H1 (cell line): ENCODE measurements around the gene CAMK2B. TPM values are rescaled to one million over a fixed set of nuclear protein-coding genes. Genes with fewer than 3 reads are reported as not detected.

Experiments used
- CTCF ChIA-PET: fragments of 300-600 bp; sonication (Branson Sonifier 250); formaldehyde crosslinking; loops from one replicate; lab custom pipeline; 2021; ENCODE audit not compliant: partially characterized antibody; lab: Charles Lee
- POLR2A ChIA-PET: fragments of 300-600 bp; sonication (Branson Sonifier 250); formaldehyde crosslinking; loops from one replicate; lab custom pipeline; 2021; ENCODE audit warnings: inconsistent platforms; ENCODE audit not compliant: partially characterized antibody; lab: Charles Lee
- DNase-seq, 2 experiments: peaks; one replicate each; pipeline versions ENCODE4 v3.0.0 to v3.0.0-alpha.2; 2010 to 2022; ENCODE audit warnings: low spot score in 2 of 2, low read depth in 1 of 2, mixed read lengths in 1 of 2
- FAIRE-seq: peaks from 2 replicates; lab custom pipeline; 2011; peaks lifted over from hg19 to GRCh38; lab: Jason Lieb, UNC
- H2AFZ ChIP-seq: 2 replicates; pipeline ENCODE4 v1.8.1; 2012; ENCODE audit warnings: low read length, inconsistent platforms
- H2AK5ac ChIP-seq: 2 replicates; pipeline ENCODE4 v1.6.1; 2013; ENCODE audit warnings: low read depth, low read length
- H2BK120ac ChIP-seq: replicated peaks from 2 replicates; pipeline ENCODE3; 2013; ENCODE audit warnings: low read depth, low read length, inconsistent platforms
- H2BK12ac ChIP-seq: 2 replicates; pipeline ENCODE4 v1.6.1; 2013; ENCODE audit warnings: low read depth, low read length
- H2BK15ac ChIP-seq: 2 replicates; pipeline ENCODE4 v1.6.1; 2013; ENCODE audit warnings: low read length
- H2BK20ac ChIP-seq: 2 replicates; pipeline ENCODE4 v1.6.1; 2013; ENCODE audit warnings: low read length
- H2BK5ac ChIP-seq: 2 replicates; pipeline ENCODE4 v1.6.1; 2013; ENCODE audit warnings: low read depth, low read length
- H3K14ac ChIP-seq: 2 replicates; pipeline ENCODE4 v1.6.1; 2013; ENCODE audit warnings: inconsistent platforms; ENCODE audit not compliant: insufficient read length
- H3K18ac ChIP-seq: 2 replicates; pipeline ENCODE4 v1.6.1; 2013; ENCODE audit warnings: low read length; ENCODE audit errors: extremely low read depth
- H3K23ac ChIP-seq: 2 replicates; pipeline ENCODE4 v1.6.1; 2013; ENCODE audit warnings: inconsistent platforms; ENCODE audit not compliant: insufficient read length
- H3K23me2 ChIP-seq: 2 replicates; pipeline ENCODE4 v1.6.1; 2013; ENCODE audit warnings: low read depth, low read length
- H3K27ac ChIP-seq: 2 replicates; pipeline ENCODE4 v1.6.1; 2011; ENCODE audit warnings: low read depth, low read length, inconsistent platforms
- H3K27me3 ChIP-seq, 4 experiments: replicated peaks in 1 of 4; 1 replicate in 1 of 4; 2 replicates in 3 of 4; pipeline versions ENCODE4 v1.6.1 to v1.8.1; 2011 to 2013; ENCODE audit warnings: low read length in 3 of 4, mild to moderate bottlenecking in 3 of 4, inconsistent platforms in 2 of 4, mixed read lengths in 2 of 4, moderate library complexity in 1 of 4; ENCODE audit not compliant: control insufficient read depth in 3 of 4, insufficient read depth in 3 of 4; ENCODE audit errors: extremely low read depth in 1 of 4
- H3K36me3 ChIP-seq, 4 experiments: 2 replicates each; pipeline versions ENCODE4 v1.6.1 to v1.8.1; 2011 to 2013; ENCODE audit warnings: mild to moderate bottlenecking in 4 of 4, low read length in 3 of 4, moderate library complexity in 2 of 4, control low read depth in 1 of 4, inconsistent platforms in 1 of 4; ENCODE audit not compliant: insufficient read depth in 4 of 4, control insufficient read depth in 2 of 4
- H3K4ac ChIP-seq: replicated peaks from 2 replicates; pipeline ENCODE3; 2013; ENCODE audit warnings: low read length, low read depth, mixed read lengths, inconsistent platforms; ENCODE audit not compliant: insufficient read length
- H3K4me1 ChIP-seq, 4 experiments: replicated peaks in 1 of 4; 1 replicate in 1 of 4; 2 replicates in 3 of 4; pipeline versions ENCODE4 v1.6.1 to v1.8.1; 2011 to 2013; ENCODE audit warnings: low read length in 3 of 4, inconsistent platforms in 2 of 4, mixed read lengths in 1 of 4; ENCODE audit not compliant: insufficient read depth in 4 of 4, control insufficient read depth in 3 of 4
- H3K4me2 ChIP-seq, 2 experiments: 2 replicates each; pipeline versions ENCODE4 v1.6.1 to v1.8.1; 2011 to 2013; ENCODE audit warnings: low read depth in 2 of 2, low read length in 2 of 2, control low read depth in 1 of 2, inconsistent platforms in 1 of 2, mild to moderate bottlenecking in 1 of 2; ENCODE audit not compliant: insufficient read depth in 1 of 2
- H3K4me3 ChIP-seq, 4 experiments: fragments of 200-600, 300-600 bp in 1 of 4; sonication (generic), shearing (Covaris generic), sonication (Bioruptor Twin) in 1 of 4; 2 replicates each; pipeline versions ENCODE4 v1.5.1 to v1.8.1; 2011 to 2016; ENCODE audit warnings: low read length in 4 of 4, low read depth in 3 of 4, control low read depth in 2 of 4, inconsistent platforms in 2 of 4, mild to moderate bottlenecking in 2 of 4, mixed read lengths in 1 of 4, moderate library complexity in 1 of 4; ENCODE audit not compliant: insufficient read depth in 2 of 4; ENCODE audit errors: extremely low read depth in 1 of 4
- H3K56ac ChIP-seq: replicated peaks from 2 replicates; pipeline ENCODE3; 2013; ENCODE audit warnings: low read depth, mild to moderate bottlenecking, mixed read lengths, low read length, inconsistent platforms; ENCODE audit not compliant: insufficient read length
- H3K79me1 ChIP-seq: 2 replicates; pipeline ENCODE4 v1.6.1; 2013; ENCODE audit warnings: low read depth, low read length, control low read depth
- H3K79me2 ChIP-seq, 2 experiments: 2 replicates each; pipeline versions ENCODE4 v1.6.1 to v1.8.1; 2012 to 2013; ENCODE audit warnings: low read length in 2 of 2, mild to moderate bottlenecking in 2 of 2, inconsistent platforms in 1 of 2; ENCODE audit not compliant: insufficient read depth in 2 of 2, control insufficient read depth in 1 of 2
- H3K9ac ChIP-seq, 4 experiments: replicated peaks in 1 of 4; 1 replicate in 1 of 4; 2 replicates in 3 of 4; pipeline versions ENCODE4 v1.6.1 to v1.8.1; 2011 to 2013; ENCODE audit warnings: low read depth in 3 of 4, low read length in 3 of 4, control low read depth in 2 of 4, mild to moderate bottlenecking in 2 of 4, moderate library complexity in 2 of 4, inconsistent platforms in 1 of 4; ENCODE audit errors: extremely low read depth in 1 of 4
- H3K9me3 ChIP-seq, 2 experiments: 2 replicates each; pipeline versions ENCODE4 v1.6.1 to v1.8.1; 2012 to 2013; ENCODE audit warnings: mild to moderate bottlenecking in 2 of 2, moderate library complexity in 2 of 2, control low read depth in 1 of 2, inconsistent platforms in 1 of 2, low read depth in 1 of 2, low read length in 1 of 2, mixed read lengths in 1 of 2; ENCODE audit not compliant: insufficient read depth in 2 of 2
- H4K20me1 ChIP-seq, 2 experiments: replicated peaks in 1 of 2; 2 replicates each; pipeline versions ENCODE3 to v1.8.1; 2011 to 2013; ENCODE audit warnings: inconsistent platforms in 2 of 2, low read length in 2 of 2, mild to moderate bottlenecking in 1 of 2; ENCODE audit not compliant: insufficient read depth in 2 of 2, control insufficient read depth in 1 of 2
- H4K5ac ChIP-seq: 2 replicates; pipeline ENCODE4 v1.6.1; 2013; ENCODE audit warnings: low read length, low read depth, mixed read lengths, inconsistent platforms; ENCODE audit not compliant: insufficient read length
- H4K8ac ChIP-seq: 2 replicates; pipeline ENCODE4 v1.8.0; 2013; ENCODE audit warnings: mild to moderate bottlenecking, moderate library complexity, low read length, inconsistent platforms; ENCODE audit not compliant: insufficient read depth; ENCODE audit errors: extremely low read depth
- H4K91ac ChIP-seq: replicated peaks from 2 replicates; pipeline ENCODE3; 2013; ENCODE audit warnings: low read length, mixed read lengths, inconsistent platforms; ENCODE audit not compliant: insufficient read length
- EGR1 ChIP-seq: IDR thresholded peaks from 2 replicates; pipeline ENCODE4 v1.6.1; 2011; ENCODE audit warnings: low read depth, low read length, borderline replicate concordance
- GTF2F1 ChIP-seq: IDR thresholded peaks from 2 replicates; pipeline ENCODE4 v1.6.1; 2012; ENCODE audit warnings: low read depth, low read length, improper control_type of control experiment, borderline replicate concordance
- SIX5 ChIP-seq: IDR thresholded peaks from 2 replicates; pipeline ENCODE4 v1.6.1; 2011; ENCODE audit warnings: mild to moderate bottlenecking, low read depth, low read length
- SRF ChIP-seq: IDR thresholded peaks from 2 replicates; pipeline ENCODE4 v1.6.1; 2011; ENCODE audit warnings: mild to moderate bottlenecking, low read depth, low read length, moderate library complexity
- TEAD4 ChIP-seq: IDR thresholded peaks from 2 replicates; pipeline ENCODE4 v1.6.1; 2012; ENCODE audit warnings: low read depth, low read length, inconsistent platforms, mixed read lengths
- USF2 ChIP-seq: IDR thresholded peaks from 2 replicates; pipeline ENCODE4 v1.6.1; 2011; ENCODE audit warnings: low read length, improper control_type of control experiment
- WGBS, 2 experiments: shearing (Covaris generic) in 1 of 2; methylation state at CpG; one replicate each; pipeline versions ENCODE4 v1.1.6 to v1.1.7; 2013 to 2015; ENCODE audit warnings: low lambda C conversion rate in 2 of 2, mixed read lengths in 2 of 2, inconsistent platforms in 1 of 2, low coverage in 1 of 2, missing lambda C conversion rate in 1 of 2; ENCODE audit not compliant: insufficient replicate concordance in 2 of 2, insufficient coverage in 1 of 2, insufficient read length in 1 of 2; ENCODE audit errors: extremely low coverage in 1 of 2, missing lambda C conversion rate in 1 of 2; 5-methylcytosine and 5-hydroxymethylcytosine counted together
- polyA plus RNA-seq, 7 experiments: library from polyadenylated mRNA; depleted of rRNA in 3 of 7; stranded (reverse) in 5 of 7; unstranded in 2 of 7; fragments of >200 nt in 5 of 7; fragments of 200-250 nt in 2 of 7; gene quantifications; 1 replicate in 5 of 7; 2 replicates in 1 of 7; 4 replicates in 1 of 7; pipeline versions ENCODE4 v1.2.1 to v1.2.3, GENCODE V29; 2011 to 2013; ENCODE audit warnings: missing spikeins in 2 of 7, mixed read lengths in 2 of 7
- total RNA-seq: library from RNA; stranded (reverse); fragmentation: NEBNext Ultra II Directional; extraction: Animal tissue kit (Norgen Biotek cat#: 25700); gene quantifications from 2 replicates; pipeline ENCODE4 v1.2.1, GENCODE V29; 2021

CAMK2B gene
- total and polyA plus RNA-seq, 2 of the 8 experiments (the other 6 are each of a cell fraction or from before 2014, with no cell fraction given), result 0.05 to 0.15 TPM

DNA sequence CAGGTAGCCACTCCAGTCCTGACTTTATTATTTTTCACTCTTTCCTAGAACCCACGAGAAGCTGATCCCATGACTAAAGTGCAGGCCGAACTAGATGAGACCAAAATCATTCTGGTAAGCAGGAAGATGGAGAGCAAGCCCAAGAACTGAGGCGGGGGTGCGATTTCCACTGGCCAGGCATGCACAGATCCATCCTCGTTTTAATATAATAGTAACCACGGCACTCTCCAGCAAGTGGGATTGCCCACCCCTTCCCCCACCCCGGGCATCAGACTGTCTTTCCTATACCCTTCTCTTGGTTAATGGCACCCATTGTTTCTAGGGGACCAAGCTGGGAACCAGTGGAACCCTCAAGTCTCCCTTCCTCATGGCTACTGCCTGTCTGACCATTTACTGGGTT lies 117.3 kb downstream of the CAMK2B start:
- Histone ChIP-seq H3K18ac (no peak overlapping the region), H2BK20ac (no peak overlapping the region), H2BK15ac (no peak overlapping the region), H2AK5ac (no peak overlapping the region), H3K56ac (no peak overlapping the region), H3K79me1 (no peaks in the 10 kb centered on the region), H2AFZ (no peak overlapping the region), H3K4me2 (no peak overlapping the region), H4K20me1 (peaks cover 3 to 11% of the 10 kb centered on the region in 2 experiments), H3K14ac (no peak overlapping the region), H2BK5ac (no peak overlapping the region), H3K4ac (no peak overlapping the region), H3K9ac (no peak overlapping the region), H3K27me3 (no peaks in the 10 kb centered on the region), H3K36me3 (peaks cover 24 to 69% (median 52%) of the 10 kb centered on the region in 4 experiments), H2BK12ac (no peak overlapping the region), H3K23me2 (no peaks in the 10 kb centered on the region), H4K91ac (no peak overlapping the region), H3K4me1 (no peaks in the 10 kb centered on the region), H3K9me3 (no peaks in the 10 kb centered on the region), H3K4me3 (no peak overlapping the region), H3K79me2 (peaks cover 8 to 15% of the 10 kb centered on the region in 2 experiments), H2BK120ac (no peak overlapping the region), H4K5ac (no peak overlapping the region), H3K23ac (no peak overlapping the region), H4K8ac (no peak overlapping the region), H3K27ac (no peak overlapping the region)
- TF ChIP-seq SIX5 (no peak), SRF (no peak), GTF2F1 (no peak), EGR1 (no peak), USF2 (no peak), TEAD4 (no peak)
- FAIRE-seq (no peak), DNase-seq (no peak)
- ChIA-PET POLR2A (no interaction called here), CTCF (interaction anchor here (0.6 to 2.3 kb wide), 8 partner anchors 9 to 357 kb away, joined by 3 to 12 read pairs (median 4); no protein-coding TSS in a partner anchor)
- 94% methylated on average over 7 of the region's 7 CpGs; no CpG with 5 or more reads in 1 of the 2 experiments for WGBS, 2 experiments
